ENCODE results near the gene KRTAP5-2. TPM values are rescaled to one million over a fixed set of nuclear protein-coding genes. Genes with fewer than 3 reads are reported as not detected.
"Not testable (repeated sequence)": the region's sequence is repeated elsewhere in the genome, so short reads cannot be mapped to it uniquely, and the experiment has no call there.

The KRTAP5-2 gene, protein sequence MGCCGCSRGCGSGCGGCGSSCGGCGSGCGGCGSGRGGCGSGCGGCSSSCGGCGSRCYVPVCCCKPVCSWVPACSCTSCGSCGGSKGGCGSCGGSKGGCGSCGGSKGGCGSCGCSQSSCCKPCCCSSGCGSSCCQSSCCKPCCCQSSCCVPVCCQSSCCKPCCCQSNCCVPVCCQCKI
- total RNA-seq (2014; rRNA removed; shearing (Covaris generic)), result not detected in 2 replicates
- polyA plus RNA-seq (2016; fragmentation: Nextera tagmentation; extraction: Ambion mirVana), result not detected in 2 replicates

DNA sequence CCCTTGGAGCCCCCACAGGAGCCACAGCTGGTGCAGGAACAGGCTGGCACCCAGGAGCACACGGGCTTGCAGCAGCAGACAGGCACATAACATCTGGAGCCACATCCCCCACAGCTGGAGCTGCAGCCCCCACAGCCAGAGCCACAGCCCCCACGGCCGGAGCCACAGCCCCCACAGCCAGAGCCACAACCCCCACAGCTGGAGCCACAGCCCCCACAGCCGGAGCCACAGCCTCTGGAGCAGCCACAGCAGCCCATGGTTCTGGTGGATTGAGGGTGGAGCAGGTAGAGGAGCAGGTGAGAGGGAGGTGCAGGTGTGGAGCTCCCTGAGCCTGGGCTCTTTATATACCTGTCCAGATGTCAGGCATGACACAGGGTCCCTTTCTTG lies at the start of gene KRTAP5-2:
Gene KRTAP5-2, minus strand, starts transcription at position 301 of the 387 bp plus-strand sequence. Its CDS starts 44 bp downstream, at position 257.
- no peaks in the 10 kb centered on the region for H3K79me2 ChIP-seq (ENCODE audit: insufficient read depth)
- in situ Hi-C loops (cut with MboI), result no loop called here
- H3K4me3 ChIP-seq, result no peak within 1 kb of the TSS
- DNase-seq, result no peak
- H3K9me3 ChIP-seq (ENCODE audit: low read depth), result no peaks in the 10 kb centered on the region
- H3K4me2 ChIP-seq (ENCODE audit: unreplicated experiment), result no peak within 1 kb of the TSS
- no peak within 1 kb of the TSS for H3K27ac ChIP-seq
- no peaks in the 10 kb centered on the region for H4K20me1 ChIP-seq (ENCODE audit: insufficient read depth)
- no peaks in the 10 kb centered on the region for H3K4me1 ChIP-seq (ENCODE audit: insufficient read depth)
- TF ChIP-seq EZH2phosphoT487 (IDR thresholded peaks at IDR 0.05; ENCODE audit: insufficient read depth, low read depth) (no peak), EZH2 (IDR thresholded peaks at IDR 0.05; ENCODE audit: insufficient read depth, poor library complexity, severe bottlenecking) (no peak)
- H3K27me3 ChIP-seq (replicated peaks; ENCODE audit: insufficient read depth), result peaks cover 70% of the 10 kb centered on the region
- no peaks in the 10 kb centered on the region for H3K9me2 ChIP-seq (ENCODE audit: insufficient read depth)
- no peaks in the 10 kb centered on the region for H3K36me3 ChIP-seq (ENCODE audit: low read depth)
- H3K9ac ChIP-seq, result no peak within 1 kb of the TSS
- H2AFZ ChIP-seq, result no peak within 1 kb of the TSS
- H3F3A ChIP-seq (ENCODE audit: insufficient read depth), result no peaks in the 10 kb centered on the region
- WGBS, 2 experiments (ENCODE audit: low coverage in 1 of 2, low lambda C conversion rate in 2 of 2, missing lambda C conversion rate in 2 of 2), result 6 to 11% methylated on average over 3 of the region's 4 CpGs

DNA sequence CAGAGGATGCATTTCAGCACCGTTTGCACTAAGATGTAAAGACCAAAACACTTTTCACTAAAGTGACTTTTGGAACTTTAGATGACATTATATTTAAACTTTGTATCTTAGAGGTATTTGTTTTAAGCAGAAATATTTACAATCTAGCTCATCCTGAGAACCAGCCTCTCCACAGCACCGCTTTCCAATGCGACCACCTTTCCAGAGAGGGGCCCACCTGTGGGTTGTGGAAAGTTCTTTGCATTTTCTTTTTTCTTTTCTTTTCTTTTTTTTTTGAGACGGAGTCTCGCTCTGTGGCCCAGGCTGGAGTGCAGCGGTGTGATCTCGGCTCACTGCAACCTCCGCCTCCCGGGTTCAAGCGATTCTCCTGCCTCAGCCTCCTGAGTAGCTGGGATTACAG lies 48.4 kb upstream of the KRTAP5-2 start:
- H3K79me2 ChIP-seq (ENCODE audit: insufficient read depth); H2AFZ ChIP-seq; H3K4me2 ChIP-seq (ENCODE audit: unreplicated experiment); H3K36me3 ChIP-seq (ENCODE audit: low read depth); H3F3A ChIP-seq (ENCODE audit: insufficient read depth); H3K9ac ChIP-seq; H3K27ac ChIP-seq; H4K20me1 ChIP-seq (ENCODE audit: insufficient read depth); H3K9me2 ChIP-seq (ENCODE audit: insufficient read depth); H3K27me3 ChIP-seq (replicated peaks; ENCODE audit: insufficient read depth); H3K9me3 ChIP-seq (ENCODE audit: low read depth); in situ Hi-C loops (cut with MboI); H3K4me3 ChIP-seq; H3K4me1 ChIP-seq (ENCODE audit: insufficient read depth); DNase-seq: not testable (repeated sequence)
- WGBS, 2 experiments (ENCODE audit: low coverage in 1 of 2, low lambda C conversion rate in 2 of 2, missing lambda C conversion rate in 2 of 2), result 72 to 74% methylated on average over 10 of the region's 10 CpGs

DNA sequence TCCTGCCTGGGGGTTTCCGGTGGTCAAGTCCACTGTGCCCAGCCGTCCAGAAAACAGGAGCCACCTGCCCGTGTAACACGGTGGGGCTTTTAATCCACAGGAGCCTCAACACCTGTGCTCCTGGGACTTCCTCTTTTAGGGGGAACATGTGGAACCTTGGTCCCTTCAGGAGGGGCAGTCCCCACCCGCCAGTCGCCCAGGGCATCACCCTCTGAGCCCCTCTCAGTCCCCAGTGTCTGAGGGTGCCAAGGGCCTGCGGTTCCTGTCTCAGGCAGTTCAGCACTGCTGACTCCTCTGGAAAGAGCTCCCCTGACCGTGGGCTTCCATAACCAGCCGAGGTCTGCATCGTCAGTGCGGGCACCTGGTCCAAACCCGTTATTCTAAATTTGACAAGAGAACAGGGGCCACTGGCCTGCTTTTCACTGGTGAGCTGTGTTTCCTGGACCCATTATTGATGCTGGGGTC lies 47.3 kb upstream of the KRTAP5-2 start:
- no peak for DNase-seq
- H3K27ac ChIP-seq, result no peak overlapping the region
- no peak overlapping the region for H3K4me2 ChIP-seq (ENCODE audit: unreplicated experiment)
- no peaks in the 10 kb centered on the region for H3K9me2 ChIP-seq (ENCODE audit: insufficient read depth)
- H4K20me1 ChIP-seq (ENCODE audit: insufficient read depth), result no peaks in the 10 kb centered on the region
- H3K4me3 ChIP-seq, result no peak overlapping the region
- H3K27me3 ChIP-seq (replicated peaks; ENCODE audit: insufficient read depth), result peaks cover 5% of the 10 kb centered on the region
- 71 to 73% methylated on average over 11 to 12 of the region's 12 CpGs for WGBS, 2 experiments (ENCODE audit: low coverage in 1 of 2, low lambda C conversion rate in 2 of 2, missing lambda C conversion rate in 2 of 2)
- H2AFZ ChIP-seq, result no peak overlapping the region
- no peaks in the 10 kb centered on the region for H3K36me3 ChIP-seq (ENCODE audit: low read depth)
- H3K4me1 ChIP-seq (ENCODE audit: insufficient read depth), result no peaks in the 10 kb centered on the region
- no peaks in the 10 kb centered on the region for H3K79me2 ChIP-seq (ENCODE audit: insufficient read depth)
- no peaks in the 10 kb centered on the region for H3K9me3 ChIP-seq (ENCODE audit: low read depth)
- in situ Hi-C loops (cut with MboI), result no loop called here
- no peaks in the 10 kb centered on the region for H3F3A ChIP-seq (ENCODE audit: insufficient read depth)
- H3K9ac ChIP-seq, result no peak overlapping the region
- TF ChIP-seq EZH2phosphoT487 (IDR thresholded peaks at IDR 0.05; ENCODE audit: insufficient read depth, low read depth) (no peak), EZH2 (IDR thresholded peaks at IDR 0.05; ENCODE audit: insufficient read depth, poor library complexity, severe bottlenecking) (no peak)

DNA sequence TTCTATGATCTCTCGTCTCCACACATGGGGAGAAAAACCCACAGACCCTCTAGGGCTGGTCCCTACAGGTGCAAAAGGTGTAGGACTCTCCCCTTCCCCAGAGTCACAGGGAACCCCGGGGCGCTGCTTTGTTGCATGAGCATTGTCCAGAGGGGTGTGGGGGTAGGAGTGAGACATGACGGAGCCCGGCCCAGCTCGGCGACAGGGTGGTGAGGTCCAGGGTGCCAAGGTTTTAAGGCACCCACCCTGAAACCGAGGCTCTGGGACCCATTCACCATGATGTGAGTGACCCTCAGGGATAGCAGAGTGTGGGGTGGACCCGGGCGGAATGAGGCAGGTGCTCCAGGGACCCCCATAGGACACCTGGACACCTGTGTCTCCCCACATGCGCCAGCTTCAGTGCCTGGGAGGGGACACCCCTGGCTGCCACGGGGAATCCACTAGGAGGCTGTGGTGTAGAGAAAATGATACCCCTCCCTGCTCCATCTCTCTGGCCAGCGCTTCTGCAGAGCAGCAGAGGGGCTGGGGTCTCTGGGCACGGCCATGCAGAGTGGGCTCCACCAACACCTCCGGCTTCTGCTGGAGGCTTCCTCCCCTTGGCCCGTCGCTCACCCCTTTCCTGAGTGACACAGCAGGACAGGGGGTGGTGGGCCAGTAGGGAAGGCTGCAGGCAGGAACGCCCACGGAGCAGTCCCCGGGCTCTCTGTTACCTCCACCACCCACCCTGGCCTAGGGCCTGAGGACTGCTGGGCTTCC lies 46.7 kb upstream of the KRTAP5-2 start:
- no peaks in the 10 kb centered on the region for H3F3A ChIP-seq (ENCODE audit: insufficient read depth)
- no peak for TF ChIP-seq EZH2 (IDR thresholded peaks at IDR 0.05; ENCODE audit: insufficient read depth, poor library complexity, severe bottlenecking)
- TF ChIP-seq EZH2phosphoT487 (IDR thresholded peaks at IDR 0.05; ENCODE audit: insufficient read depth, low read depth), result no peak
- H3K27ac ChIP-seq, result no peak overlapping the region
- no peaks in the 10 kb centered on the region for H3K36me3 ChIP-seq (ENCODE audit: low read depth)
- no peaks in the 10 kb centered on the region for H4K20me1 ChIP-seq (ENCODE audit: insufficient read depth)
- H3K4me1 ChIP-seq (ENCODE audit: insufficient read depth), result no peaks in the 10 kb centered on the region
- DNase-seq, result no peak
- no peak overlapping the region for H3K9ac ChIP-seq
- H3K79me2 ChIP-seq (ENCODE audit: insufficient read depth), result no peaks in the 10 kb centered on the region
- peaks cover 11% of the 10 kb centered on the region for H3K27me3 ChIP-seq (replicated peaks; ENCODE audit: insufficient read depth)
- H2AFZ ChIP-seq, result no peak overlapping the region
- 64 to 65% methylated on average over 20 of the region's 20 CpGs for WGBS, 2 experiments (ENCODE audit: low coverage in 1 of 2, low lambda C conversion rate in 2 of 2, missing lambda C conversion rate in 2 of 2)
- H3K9me2 ChIP-seq (ENCODE audit: insufficient read depth), result no peaks in the 10 kb centered on the region
- H3K4me3 ChIP-seq, result no peak overlapping the region
- no peak overlapping the region for H3K4me2 ChIP-seq (ENCODE audit: unreplicated experiment)
- H3K9me3 ChIP-seq (ENCODE audit: low read depth), result no peaks in the 10 kb centered on the region
- in situ Hi-C loops (cut with MboI), result no loop called here
